DND-41 (cell line): ENCODE measurements around the gene DRD3.

Source experiments
- ATAC-seq: fragments of 200-7000 bp; cut with Tn5 transposase; 3 replicates; pipeline ENCODE4 v1.9.1; 2021; ENCODE audit warnings: low read depth; ENCODE audit not compliant: insufficient read depth
- DNase-seq: peaks from one replicate; pipeline ENCODE4 v3.0.0-alpha.2; 2020
- H2AFZ ChIP-seq: 2 replicates; pipeline ENCODE4 v1.6.0; 2012; ENCODE audit warnings: low read depth, low read length
- H3K27ac ChIP-seq: 2 replicates; pipeline ENCODE4 v1.5.1; 2012; ENCODE audit warnings: low read length, inconsistent platforms
- H3K27me3 ChIP-seq: fragments of 200-600 bp; sonication (generic); 2 replicates; pipeline ENCODE4 v1.6.0; 2012; ENCODE audit warnings: low read length, mild to moderate bottlenecking, inconsistent platforms; ENCODE audit not compliant: insufficient read depth, poor library complexity
- H3K36me3 ChIP-seq: 2 replicates; pipeline ENCODE4 v1.5.1; 2012; ENCODE audit warnings: low read length, inconsistent platforms; ENCODE audit not compliant: insufficient read depth
- H3K4me1 ChIP-seq: 2 replicates; pipeline ENCODE4 v1.5.1; 2012; ENCODE audit warnings: mild to moderate bottlenecking, low read length; ENCODE audit not compliant: insufficient read depth
- H3K4me2 ChIP-seq: 2 replicates; pipeline ENCODE4 v1.6.0; 2012; ENCODE audit warnings: mild to moderate bottlenecking, moderate library complexity, low read length, inconsistent platforms; ENCODE audit not compliant: insufficient read depth
- H3K4me3 ChIP-seq, 2 experiments: fragments of 200-600 bp in 1 of 2; shearing (Covaris generic) in 1 of 2; 2 replicates each; pipeline ENCODE4 v1.5.1; 2012 to 2016; ENCODE audit warnings: inconsistent platforms in 2 of 2, low read length in 2 of 2, mild to moderate bottlenecking in 2 of 2, low read depth in 1 of 2, moderate library complexity in 1 of 2
- H3K79me2 ChIP-seq: 2 replicates; pipeline ENCODE4 v1.6.0; 2012; ENCODE audit warnings: low read length, inconsistent platforms; ENCODE audit not compliant: insufficient read depth
- H3K9ac ChIP-seq: 2 replicates; pipeline ENCODE4 v1.6.0; 2012; ENCODE audit warnings: low read depth, mild to moderate bottlenecking, inconsistent platforms, low read length, moderate library complexity
- H3K9me3 ChIP-seq: 2 replicates; pipeline ENCODE4 v1.5.1; 2012; ENCODE audit warnings: low read length, moderate library complexity, mild to moderate bottlenecking, inconsistent platforms; ENCODE audit not compliant: insufficient read depth, severe bottlenecking
- H4K20me1 ChIP-seq: 2 replicates; pipeline ENCODE4 v1.6.0; 2012; ENCODE audit warnings: low read length; ENCODE audit not compliant: insufficient read depth
- EZH2 ChIP-seq: IDR thresholded peaks from 3 replicates; pipeline ENCODE4 v1.6.1; 2012; ENCODE audit warnings: borderline replicate concordance, low read depth, mild to moderate bottlenecking, moderate library complexity, low read length, inconsistent platforms; ENCODE audit not compliant: severe bottlenecking
- TF ChIP-seq, protein P1 (sequence below): IDR thresholded peaks from 2 replicates; pipeline ENCODE4 v1.5.1; 2012; ENCODE audit warnings: borderline replicate concordance, low read length, moderate library complexity, mild to moderate bottlenecking; ENCODE audit not compliant: poor library complexity, severe bottlenecking; ENCODE audit errors: extremely low read depth

The DRD3 gene

DNA sequence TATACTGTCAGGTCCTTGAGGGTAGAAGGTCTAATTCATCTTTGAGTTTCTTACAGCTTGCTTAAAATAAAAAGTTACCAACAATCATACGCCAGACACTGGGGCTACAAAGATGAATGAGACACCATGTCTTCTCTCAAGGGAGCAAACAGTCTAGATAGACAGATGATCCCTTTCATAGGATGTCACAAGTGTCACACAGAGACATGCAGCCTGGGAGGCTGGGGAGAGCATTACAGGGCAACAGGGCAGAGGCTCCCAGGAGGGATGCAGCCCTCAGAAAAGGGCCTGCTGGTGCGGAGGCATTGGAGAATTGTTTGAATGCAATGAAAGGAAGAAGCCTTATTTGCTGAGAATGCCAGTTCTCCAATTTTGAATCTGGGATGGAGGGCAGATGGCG is 39.0 kb downstream of the DRD3 start:
- no peak for TF ChIP-seq EZH2
- TF ChIP-seq, protein P1, sequence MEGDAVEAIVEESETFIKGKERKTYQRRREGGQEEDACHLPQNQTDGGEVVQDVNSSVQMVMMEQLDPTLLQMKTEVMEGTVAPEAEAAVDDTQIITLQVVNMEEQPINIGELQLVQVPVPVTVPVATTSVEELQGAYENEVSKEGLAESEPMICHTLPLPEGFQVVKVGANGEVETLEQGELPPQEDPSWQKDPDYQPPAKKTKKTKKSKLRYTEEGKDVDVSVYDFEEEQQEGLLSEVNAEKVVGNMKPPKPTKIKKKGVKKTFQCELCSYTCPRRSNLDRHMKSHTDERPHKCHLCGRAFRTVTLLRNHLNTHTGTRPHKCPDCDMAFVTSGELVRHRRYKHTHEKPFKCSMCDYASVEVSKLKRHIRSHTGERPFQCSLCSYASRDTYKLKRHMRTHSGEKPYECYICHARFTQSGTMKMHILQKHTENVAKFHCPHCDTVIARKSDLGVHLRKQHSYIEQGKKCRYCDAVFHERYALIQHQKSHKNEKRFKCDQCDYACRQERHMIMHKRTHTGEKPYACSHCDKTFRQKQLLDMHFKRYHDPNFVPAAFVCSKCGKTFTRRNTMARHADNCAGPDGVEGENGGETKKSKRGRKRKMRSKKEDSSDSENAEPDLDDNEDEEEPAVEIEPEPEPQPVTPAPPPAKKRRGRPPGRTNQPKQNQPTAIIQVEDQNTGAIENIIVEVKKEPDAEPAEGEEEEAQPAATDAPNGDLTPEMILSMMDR = no peak
- no peak for DNase-seq
- H3K4me1 ChIP-seq = no peaks in the 10 kb centered on the region
- no peaks in the 10 kb centered on the region for H3K36me3 ChIP-seq
- no peaks in the 10 kb centered on the region for H3K9me3 ChIP-seq
- H3K9ac ChIP-seq = no peak overlapping the region
- no peak overlapping the region for H3K4me3 ChIP-seq
- H3K79me2 ChIP-seq = no peaks in the 10 kb centered on the region
- H2AFZ ChIP-seq = no peak overlapping the region
- ATAC-seq = no peak
- no peak overlapping the region for H3K4me2 ChIP-seq
- H3K27ac ChIP-seq = no peak overlapping the region
- H3K27me3 ChIP-seq = no peaks in the 10 kb centered on the region
- no peaks in the 10 kb centered on the region for H4K20me1 ChIP-seq

DNA sequence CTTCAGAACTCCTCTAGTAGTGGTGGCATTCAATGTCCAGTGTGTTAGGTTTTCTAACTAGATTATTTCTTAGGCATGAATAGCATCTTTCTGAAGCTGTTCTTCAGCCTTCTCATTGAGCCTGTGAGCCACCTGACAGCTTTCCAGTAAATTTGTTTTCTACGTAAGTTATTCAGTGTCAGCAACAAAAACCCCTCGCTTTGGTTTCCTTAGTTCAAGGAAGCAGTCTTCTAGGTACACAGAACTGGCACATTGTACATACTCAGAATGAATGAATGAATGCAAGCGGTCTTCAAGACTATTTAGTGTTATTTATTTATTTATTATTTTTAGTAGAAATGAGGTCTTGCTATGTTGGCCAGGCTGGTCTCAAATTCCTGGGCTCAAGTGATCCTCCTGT is 44.9 kb downstream of the DRD3 start:
- H3K27me3 ChIP-seq = no peaks in the 10 kb centered on the region
- H3K9me3 ChIP-seq = no peaks in the 10 kb centered on the region
- H4K20me1 ChIP-seq = no peaks in the 10 kb centered on the region
- no peak overlapping the region for H3K4me3 ChIP-seq
- no peak overlapping the region for H3K27ac ChIP-seq
- DNase-seq = no peak
- H3K36me3 ChIP-seq = no peaks in the 10 kb centered on the region
- TF ChIP-seq, protein P1 = no peak
- TF ChIP-seq EZH2 = no peak
- no peaks in the 10 kb centered on the region for H3K4me1 ChIP-seq
- no peaks in the 10 kb centered on the region for H3K79me2 ChIP-seq
- no peak overlapping the region for H2AFZ ChIP-seq
- no peak overlapping the region for H3K4me2 ChIP-seq
- ATAC-seq = no peak
- H3K9ac ChIP-seq = no peak overlapping the region

DNA sequence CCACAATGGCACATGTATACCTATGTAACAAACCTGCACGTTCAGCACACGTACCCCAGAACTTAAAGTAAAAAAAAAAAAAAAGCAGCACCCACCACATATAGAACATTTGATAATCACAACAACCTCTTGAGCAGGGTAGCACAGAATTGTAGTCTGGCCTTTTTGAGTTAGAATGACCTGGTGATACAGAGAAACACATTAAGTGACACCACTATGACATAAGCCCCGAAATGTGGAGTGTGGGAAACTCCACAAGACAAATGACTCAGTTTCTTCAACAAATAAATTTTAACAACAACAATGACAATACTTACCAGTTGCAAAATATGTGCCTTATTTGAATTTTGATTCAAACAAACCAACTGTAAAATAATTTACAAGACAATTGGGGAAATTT is 46.4 kb downstream of the DRD3 start:
- H3K36me3 ChIP-seq = no peaks in the 10 kb centered on the region
- H3K4me3 ChIP-seq = no peak overlapping the region
- H4K20me1 ChIP-seq = no peaks in the 10 kb centered on the region
- no peaks in the 10 kb centered on the region for H3K79me2 ChIP-seq
- H3K27me3 ChIP-seq = no peaks in the 10 kb centered on the region
- no peak overlapping the region for H3K9ac ChIP-seq
- no peaks in the 10 kb centered on the region for H3K4me1 ChIP-seq
- DNase-seq (no peak), ATAC-seq (no peak)
- no peak overlapping the region for H3K4me2 ChIP-seq
- no peak overlapping the region for H2AFZ ChIP-seq
- no peak for TF ChIP-seq EZH2
- TF ChIP-seq, protein P1 = no peak
- no peak overlapping the region for H3K27ac ChIP-seq
- H3K9me3 ChIP-seq = no peaks in the 10 kb centered on the region

- ATAC-seq (no peak), DNase-seq (no peak)
- H3K79me2 ChIP-seq = no peaks in the 10 kb centered on the region
- no peaks in the 10 kb centered on the region for H3K4me1 ChIP-seq
- no peak overlapping the region for H3K27ac ChIP-seq
- TF ChIP-seq, protein P1 = no peak
- no peak for TF ChIP-seq EZH2
- H3K4me3 ChIP-seq = no peak overlapping the region
- no peaks in the 10 kb centered on the region for H3K36me3 ChIP-seq
- H3K4me2 ChIP-seq = no peak overlapping the region
- no peaks in the 10 kb centered on the region for H3K27me3 ChIP-seq
- H3K9ac ChIP-seq = no peak overlapping the region
- no peak overlapping the region for H2AFZ ChIP-seq
- no peaks in the 10 kb centered on the region for H3K9me3 ChIP-seq
- no peaks in the 10 kb centered on the region for H4K20me1 ChIP-seq
Observed at GRCh38 chr3:114128826-114129225, 50.0 kb downstream of the DRD3 start.
